ENCODE data around the gene KCNQ4.

The KCNQ4 gene

DNA sequence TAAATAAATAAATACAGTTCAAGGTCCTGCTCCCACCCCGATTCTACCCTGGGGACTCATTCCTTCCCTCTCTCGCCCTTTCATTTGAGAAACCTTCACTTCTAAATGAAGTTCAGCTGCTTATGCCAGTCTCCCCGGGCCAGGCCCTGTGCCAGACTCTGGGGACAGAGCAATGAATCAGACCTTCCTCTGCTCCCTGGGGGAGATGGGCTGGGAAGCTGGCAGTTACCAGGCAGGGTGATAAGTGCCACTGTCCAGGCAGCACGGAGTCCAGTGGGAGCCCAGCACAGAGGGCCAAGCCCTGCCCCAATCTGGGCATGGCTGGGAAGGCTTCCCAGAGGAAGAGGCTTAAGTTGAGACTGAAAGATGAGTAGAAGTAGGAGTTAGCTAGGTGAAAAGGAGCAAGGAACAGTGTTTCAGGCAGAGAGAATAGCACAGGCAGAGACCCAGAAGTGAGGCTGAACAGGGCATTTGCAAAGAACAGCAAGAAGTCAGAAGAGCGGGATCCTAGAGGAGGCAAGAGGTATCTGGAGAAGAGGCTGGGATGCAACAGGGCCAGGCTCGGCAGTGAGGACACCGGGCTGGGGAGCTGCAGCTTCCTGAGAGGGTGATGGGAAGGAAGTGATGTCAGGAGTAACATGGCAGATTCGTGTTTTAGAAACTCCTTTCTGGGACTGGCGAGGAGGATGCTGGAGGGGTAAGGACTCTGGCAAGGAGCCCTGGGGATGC lies 13.5 kb downstream of the KCNQ4 start:
- DNase-seq = no peak

DNA sequence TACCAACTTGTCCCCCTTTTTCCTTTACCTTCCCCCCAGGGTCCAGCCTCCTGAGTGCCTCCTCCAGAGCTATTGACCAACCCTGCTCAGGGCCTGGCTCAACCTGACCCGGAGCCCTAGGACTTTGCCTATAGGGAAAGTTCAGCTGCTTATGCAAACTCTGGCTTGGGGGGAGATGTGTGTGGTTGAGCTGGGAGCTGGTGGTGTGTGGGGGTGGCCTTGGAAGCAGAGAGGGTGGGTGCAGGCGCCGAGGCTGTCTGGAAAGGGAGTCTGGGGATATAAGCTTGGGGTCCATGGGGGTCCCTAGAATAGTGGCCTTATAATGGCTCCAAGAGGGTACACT lies 14.1 kb downstream of the KCNQ4 start:
- DNase-seq = no peak

DNA sequence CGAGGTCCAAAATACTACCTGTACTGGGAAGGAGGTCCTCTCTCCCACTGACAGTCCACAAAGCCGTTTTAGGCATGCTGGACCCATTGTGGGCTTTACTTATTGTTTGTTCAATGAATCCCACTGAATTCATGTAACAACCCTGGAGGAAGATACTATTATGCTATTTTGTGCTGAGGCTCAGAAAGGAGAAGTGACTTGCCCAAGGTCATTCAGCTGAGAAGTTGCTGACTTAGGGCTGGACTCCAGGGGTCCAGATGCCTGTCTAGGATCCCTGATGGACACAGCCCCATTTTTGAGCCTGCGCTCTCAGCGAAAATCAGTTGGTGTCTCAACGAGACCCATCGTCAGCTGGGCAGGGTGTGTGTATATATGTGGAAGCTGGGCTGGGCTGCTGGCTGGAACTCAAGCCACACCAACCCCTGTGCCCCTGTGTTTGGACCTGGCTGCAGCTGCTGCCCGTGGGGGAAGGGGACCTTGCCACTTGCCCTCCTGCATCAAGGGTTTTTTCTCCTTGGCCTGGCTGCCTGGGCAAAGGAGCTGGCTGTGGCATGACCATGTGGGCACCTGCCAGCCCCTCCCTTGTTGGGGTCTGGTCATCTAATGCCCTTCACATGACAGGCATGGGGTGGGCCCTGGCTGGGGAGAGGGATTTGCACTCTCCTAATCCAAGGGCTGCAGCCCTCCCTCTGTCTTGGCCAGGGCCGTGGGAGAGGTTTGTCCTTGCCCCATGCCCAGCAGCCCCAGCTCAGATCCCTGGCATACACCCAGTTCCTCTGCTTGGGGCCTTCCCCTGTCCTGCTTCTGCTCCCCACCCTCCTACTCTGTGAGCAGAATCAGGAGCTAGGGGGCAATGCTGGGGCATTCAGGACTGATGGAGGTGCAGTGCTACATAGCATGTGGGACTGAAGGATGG lies 15.0 kb downstream of the KCNQ4 start:
- DNase-seq = no peak

DNA sequence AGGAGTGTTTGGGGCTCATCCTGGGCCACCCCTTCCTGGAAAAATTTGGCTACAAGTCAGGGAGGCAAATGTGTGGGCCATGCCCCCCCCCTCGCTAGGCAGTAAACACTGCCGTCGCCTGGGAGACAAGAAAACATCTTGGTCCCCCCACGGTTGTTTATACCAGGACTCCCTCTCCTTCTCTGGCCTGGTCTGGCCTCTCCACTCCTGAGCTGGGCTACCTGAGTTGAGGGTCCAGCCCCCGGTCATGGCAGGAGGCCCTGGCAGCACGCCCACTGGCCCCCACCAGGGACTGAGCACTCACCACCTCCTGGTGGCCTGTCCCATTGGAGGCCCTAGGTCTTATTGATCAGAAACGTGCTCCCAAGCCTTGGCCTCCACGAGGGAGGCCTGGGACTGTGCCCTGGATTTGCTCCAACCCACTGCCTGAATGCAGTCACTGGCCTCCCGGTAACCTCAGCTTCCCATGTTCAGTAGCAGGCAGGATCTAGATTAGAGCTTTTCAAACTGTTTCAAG lies 15.8 kb downstream of the KCNQ4 start:
- peak; percentile 22 for DNase-seq

DNA sequence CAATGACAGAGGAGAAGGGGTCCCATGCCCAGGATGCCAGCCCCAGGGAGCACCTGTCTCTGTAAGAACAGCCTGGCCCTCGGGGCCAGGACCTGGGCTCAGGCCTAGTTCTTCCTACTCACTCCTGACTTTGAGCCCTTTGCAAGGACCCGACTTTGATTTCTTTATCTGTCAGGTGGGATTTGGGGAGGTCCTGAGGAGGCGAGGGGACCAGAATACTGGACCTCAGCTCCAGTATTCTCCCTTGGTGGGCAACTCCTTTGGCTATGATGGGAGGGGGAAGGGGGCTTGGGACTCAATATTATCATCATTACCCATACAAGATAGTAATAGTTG lies 18.1 kb downstream of the KCNQ4 start:
- DNase-seq = no peak

DNA sequence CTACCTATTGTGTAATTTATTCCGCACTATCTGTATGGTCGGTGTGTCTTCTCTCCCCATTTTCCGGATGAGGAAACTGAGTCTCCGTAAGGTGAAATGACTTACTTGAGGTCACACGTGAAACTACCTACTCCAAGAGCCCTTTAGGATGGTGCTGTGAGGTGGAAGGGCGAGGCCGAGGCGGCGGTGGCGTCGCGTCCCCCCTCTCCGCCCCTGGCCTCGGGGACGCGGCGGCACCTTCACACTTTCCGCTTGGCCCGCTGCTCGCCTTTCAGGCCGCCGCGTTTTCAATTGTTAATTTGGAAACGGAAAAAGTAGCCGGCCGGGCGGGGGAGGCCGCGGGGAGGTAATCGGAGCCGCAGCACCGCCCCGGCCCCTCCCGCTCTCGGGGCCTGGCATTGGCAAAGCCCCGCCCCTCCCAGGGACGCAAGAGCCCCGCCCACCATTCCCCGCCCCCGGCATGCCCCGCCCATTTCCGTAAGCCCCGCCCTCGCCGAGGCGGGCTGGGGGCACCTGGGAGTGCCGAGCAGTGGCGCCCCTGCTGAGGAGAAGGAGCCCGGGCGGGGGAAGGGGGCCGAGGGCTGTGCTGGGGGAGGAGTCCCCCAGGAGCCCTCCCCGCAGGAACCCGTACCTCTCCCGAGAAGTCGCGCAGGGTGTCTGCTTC lies 18.6 kb downstream of the KCNQ4 start:
- DNase-seq = peak; percentile 79

DNA sequence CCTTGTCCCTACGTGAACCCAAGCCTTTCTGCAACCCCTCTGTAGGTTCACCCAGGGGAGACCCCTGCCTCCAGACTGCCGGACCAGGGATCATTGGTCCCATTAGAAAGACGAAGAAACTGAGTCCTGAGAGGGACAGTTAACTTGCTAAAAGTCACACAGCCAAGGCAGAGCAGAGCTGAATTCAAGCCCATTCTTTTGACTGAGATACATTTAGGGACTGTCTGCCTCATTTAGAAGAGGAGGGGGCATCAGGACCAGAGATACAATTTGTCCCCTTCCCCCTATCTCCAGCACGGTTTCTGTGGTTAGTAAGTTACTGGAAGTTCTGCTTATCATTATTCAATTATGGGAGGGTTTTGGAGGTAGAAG lies 19.1 kb downstream of the KCNQ4 start:
- no peak for DNase-seq

DNA sequence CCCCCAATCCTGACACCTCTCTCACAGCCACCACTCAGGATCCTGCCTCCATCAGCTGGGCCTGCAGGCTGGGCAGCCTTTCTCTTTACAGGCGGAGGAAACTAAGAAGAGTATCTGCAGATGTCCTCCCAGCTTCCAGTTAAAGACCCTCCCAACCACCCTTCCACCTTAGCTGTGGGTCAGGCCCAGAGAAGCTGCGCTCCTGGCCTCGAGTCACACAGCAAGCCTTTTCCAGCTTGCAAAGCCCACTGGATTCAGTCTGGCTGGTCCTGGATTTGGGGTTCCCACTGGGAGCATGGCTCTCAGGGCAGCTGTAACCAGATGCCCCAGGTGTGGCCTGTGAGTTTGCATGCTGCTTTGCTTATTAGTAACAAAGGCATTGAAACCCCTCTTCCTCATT lies 19.9 kb downstream of the KCNQ4 start:
- no peak for DNase-seq

DNA sequence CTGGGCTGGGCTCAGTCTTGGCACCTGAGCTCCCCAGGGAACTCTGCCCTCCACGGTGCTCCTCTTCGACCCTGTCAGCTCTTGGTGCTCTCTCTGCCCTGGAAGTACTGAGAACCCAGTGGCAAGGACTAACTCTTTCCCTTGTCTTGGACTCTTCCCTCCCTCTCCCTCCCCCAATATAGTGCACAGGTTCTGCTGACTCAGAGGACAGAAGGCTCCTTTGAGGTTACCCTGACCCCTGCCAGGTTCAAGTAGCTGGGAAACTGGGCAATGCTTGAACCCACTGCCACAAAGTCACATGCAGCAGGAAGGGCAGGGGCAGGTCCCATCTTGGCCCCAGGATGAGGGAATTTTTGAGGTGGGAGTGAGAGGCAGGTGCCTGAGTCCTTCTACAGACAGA lies 20.3 kb downstream of the KCNQ4 start:
- DNase-seq = no peak

DNA sequence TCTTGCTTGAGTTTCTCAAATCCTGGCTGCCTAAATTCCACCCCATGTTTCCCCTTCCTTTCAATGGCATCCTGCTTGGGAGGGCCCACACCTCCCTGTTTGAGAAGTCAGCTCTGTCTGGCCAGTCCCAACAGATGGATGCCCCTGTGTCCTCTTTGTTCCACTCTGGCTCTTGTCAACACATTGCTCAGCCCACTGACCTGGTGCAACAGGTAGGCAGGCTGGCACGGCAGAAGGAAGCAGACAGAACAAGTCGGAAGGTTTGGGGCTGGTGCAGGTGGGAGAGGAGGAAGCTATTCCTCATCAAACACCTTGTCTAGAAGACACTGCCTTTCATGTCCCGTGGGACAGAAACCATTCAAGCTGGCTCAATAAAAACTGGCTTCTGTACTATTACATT lies 22.7 kb downstream of the KCNQ4 start:
- no peak for DNase-seq

DNA sequence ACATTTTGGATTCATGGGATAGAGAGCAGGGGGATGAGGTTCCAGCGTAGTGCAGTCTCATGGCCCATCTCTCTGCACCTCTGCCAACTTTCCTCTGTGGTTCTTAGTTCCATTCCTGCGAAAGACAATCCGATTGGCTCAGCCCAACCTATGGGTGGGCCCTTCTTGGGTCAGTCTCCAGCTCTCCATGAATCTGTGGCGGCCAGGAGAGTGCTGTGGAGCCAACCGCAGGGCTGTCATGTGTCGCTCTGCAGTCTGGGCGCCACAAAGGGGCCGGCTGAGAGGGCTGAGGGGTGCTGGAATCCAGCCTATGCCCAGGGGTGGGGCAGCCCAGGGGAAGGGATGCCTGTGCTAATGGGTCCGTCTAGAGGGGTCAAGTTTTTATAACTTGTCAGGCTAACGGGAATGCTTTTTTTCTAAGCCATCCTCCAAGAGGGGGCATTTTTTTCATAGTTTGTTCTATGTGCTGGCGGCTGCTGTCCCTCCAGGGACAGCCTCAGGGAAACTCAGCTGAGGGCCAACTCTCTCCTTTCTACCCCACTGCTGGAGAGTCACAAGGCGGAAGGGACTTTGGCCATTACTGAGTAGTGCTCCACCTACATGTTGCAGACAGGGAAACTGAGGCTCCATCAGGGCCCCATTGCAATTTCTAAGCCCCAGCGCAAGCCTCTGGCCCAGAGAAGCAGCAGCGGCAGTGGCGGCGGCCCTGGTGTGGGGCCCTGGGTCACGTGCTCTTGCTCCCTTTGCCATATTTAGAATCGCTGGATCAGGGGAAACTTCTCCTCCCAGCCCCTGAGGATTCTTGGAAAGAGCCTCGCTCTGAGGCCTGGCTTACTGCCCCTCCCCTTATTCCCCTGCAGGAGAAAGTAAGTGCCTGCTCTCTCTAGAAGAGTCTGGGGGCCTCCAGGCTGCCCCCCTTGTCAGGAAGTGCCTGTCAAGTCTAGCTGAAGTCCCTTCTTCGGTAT lies 23.4 kb downstream of the KCNQ4 start:
- DNase-seq = peak; percentile 11

DNA sequence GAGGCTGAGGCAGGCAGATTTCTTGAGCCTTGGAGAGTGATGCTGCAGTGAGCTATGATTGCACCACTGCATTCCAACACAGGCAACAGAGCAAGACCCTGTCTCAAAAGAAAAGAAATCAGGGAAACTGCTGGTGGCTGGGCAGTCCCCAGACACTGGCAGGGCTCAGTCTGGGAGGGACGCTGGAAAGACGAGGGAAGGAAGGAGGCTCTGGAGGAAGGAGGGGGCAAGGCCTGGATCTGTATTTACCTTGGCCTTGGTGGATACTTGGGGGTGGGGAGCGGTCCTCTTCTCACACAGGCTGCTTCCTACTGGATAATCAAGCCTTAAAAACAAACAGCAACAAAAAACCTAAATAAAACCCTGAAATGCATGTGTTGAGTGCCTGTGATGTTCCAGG lies 24.4 kb downstream of the KCNQ4 start:
- no peak for DNase-seq

DNA sequence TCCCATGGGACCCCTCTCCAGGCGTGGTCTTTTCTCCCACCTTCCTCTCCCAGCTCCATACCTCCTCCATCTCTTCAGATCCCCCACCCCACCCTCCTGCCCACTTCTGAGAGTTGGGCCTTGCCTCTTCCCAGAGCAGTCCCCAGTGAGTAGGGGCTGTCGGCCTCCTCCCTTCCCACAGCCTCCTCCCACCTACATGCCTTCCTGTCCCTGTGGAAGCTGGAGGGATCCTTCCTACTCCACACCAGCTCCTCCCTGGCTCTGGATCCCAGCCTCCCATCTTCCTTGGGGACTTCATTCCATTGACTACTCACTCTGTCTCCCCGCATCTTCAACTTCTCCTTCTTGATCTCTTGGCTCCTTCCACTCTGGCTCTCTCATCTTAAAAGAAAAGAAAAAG lies 24.9 kb downstream of the KCNQ4 start:
- DNase-seq = no peak

DNA sequence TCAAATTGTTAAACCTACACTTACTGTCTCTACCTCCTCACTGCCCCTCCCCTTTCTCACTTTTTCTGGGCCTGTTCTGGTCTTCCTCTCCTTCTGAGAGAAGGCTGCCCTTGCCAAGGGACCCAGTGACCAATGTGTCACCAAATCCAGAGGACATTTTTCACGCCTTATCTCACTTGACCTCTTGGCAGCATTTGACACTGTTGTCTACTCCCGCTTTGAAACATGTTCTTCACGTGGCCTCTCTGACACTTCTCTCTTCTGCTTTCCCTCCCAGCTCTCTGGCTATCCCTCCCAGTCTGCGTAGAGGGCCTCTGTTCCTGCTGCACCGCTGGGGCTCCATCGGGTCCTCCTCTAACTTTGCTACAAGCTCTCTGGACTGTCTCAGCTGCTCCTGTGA lies 25.3 kb downstream of the KCNQ4 start:
- DNase-seq = no peak

DNA sequence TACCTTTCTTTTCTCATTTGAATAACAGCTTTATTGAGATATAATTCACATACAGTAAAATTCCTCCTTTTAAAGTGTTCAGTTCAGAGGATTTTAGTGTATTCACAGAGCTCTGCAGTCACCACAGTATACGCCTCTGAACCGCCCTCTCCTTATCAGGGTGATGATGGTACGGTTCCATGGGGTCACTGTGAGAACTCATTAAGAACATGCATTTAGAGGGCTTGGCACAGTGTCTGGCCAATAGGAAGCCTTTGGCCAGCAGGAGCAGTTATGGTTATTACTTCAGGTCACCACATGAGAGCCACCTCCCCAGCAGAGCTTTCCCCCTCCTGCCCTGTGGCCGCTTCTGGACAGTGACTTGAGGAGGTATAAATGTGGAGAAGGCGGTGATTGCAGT lies 27.3 kb downstream of the KCNQ4 start:
- no peak for DNase-seq

DNA sequence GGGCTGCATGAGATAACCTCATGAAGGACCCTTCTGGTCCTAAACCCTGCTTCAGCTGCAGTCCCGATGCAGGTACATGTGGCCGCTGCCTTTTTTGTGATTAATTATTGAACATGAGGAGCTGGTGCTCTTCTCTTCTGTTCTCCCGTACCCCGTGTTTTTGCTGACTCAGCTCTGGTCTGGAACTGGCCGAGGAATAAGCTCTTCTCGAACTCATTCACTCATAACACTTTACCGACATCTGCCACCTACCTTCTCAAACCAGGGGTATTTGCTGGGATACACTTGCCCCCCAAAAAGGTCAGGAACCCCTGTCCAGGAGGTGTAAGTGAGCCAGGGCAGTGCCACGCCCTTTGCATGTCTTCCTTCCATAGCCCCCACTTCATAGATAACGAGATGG lies 31.8 kb downstream of the KCNQ4 start:
- DNase-seq = no peak

DNA sequence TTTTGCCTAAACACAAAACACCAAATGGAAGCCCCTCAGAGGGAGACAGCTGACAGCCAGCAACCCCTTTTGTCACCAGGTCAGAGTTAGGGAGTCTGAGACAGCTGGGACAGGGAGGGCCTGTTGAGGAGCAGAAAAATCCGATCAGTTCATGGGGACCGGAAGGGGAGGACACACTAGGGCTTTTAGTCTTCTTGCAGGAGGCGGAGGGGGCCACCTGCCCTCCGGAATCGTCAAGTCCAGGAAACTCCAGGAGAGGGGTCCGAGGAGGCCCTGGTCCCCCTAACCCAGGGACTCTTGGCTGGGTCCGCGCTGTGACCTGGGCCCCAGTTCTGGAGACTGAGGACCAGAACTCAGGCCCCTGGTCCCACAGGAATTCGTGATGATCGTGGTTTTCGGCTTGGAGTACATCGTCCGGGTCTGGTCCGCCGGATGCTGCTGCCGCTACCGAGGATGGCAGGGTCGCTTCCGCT lies 34.2 kb downstream of the KCNQ4 start:
- DNase-seq = no peak

DNA sequence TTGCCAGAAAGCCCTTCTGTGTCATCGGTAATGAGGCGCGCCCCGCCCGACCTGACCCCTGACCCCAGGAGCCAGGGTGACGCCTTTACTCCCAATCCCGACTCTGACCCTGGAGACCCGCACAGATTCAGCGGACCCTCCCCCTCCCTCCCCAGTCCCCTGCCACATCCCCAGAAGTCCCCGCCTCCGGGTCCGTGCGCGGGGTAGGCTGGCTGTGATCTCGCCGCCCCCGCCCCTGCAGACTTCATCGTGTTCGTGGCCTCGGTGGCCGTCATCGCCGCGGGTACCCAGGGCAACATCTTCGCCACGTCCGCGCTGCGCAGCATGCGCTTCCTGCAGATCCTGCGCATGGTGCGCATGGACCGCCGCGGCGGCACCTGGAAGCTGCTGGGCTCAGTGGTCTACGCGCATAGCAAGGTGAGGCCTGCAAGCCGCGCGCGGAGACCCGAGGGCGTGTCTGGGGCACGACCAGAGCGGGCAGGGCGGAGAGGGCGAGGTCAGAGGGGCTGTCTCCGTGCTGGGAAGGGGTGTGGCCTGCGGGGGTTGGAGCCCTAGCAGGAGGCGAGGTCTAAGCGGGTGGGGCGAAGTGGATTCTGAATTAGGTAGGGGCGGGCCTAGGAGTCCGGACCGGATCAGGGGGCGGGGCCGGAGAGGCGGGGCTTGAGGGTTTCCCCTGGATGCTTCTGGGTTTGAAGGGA lies 34.8 kb downstream of the KCNQ4 start:
- peak; percentile 24 for DNase-seq

DNA sequence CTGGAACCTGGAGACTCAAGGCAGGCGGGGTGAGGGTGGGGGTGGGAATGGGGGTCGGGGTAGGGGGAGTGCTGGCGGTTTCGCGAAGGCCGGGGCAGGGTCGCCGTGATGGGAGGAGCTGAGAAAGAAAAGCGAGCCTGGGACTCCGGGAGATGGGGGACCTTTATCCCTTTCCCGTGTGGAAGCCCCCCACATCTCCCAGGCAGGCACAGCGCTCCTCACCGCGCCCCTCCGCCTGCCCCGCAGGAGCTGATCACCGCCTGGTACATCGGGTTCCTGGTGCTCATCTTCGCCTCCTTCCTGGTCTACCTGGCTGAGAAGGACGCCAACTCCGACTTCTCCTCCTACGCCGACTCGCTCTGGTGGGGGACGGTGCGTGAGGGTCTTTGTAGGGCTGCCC lies 35.5 kb downstream of the KCNQ4 start:
- DNase-seq = no peak

DNA sequence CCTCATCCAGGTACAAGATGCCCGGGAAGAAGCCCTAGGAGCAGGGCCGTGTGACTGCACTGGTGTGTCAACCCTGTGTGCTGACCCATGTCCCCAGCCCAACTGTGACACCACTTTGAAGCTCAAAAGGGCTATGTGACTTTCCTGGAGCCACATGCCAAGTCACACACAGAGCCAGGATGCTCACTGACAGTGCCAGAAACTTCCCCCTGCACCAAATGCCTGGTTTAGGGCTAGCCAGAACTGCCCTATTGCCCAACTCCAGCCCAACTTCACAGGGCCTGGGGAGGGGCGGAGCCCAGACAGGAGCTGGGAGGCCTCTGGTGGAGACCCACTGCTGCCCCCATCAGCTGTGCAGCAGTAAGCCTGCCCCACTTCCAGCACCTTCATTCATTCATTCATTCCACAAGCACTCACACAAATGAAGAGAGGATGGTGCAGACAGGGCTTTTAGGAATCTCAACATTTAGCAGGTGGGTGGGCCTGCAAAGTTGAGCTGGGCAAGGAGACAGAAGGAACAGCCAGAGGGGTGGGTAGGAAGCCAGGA lies 36.7 kb downstream of the KCNQ4 start:
- DNase-seq = no peak

Data from fibroblast of skin of abdomen (primary cell).